CD4-positive, alpha-beta T cell (primary cell): Measurements from ENCODE around the gene DIS3L2. TPM values are rescaled to one million over a fixed set of nuclear protein-coding genes. Genes with fewer than 3 reads are reported as not detected.

Experiments
- ATAC-seq: fragments of 200-7000 bp; cut with Tn5 transposase; one replicate; pipeline ENCODE4 v1.10.0; 2022; ENCODE audit warnings: mild to moderate bottlenecking; ENCODE audit not compliant: poor library complexity
- CTCF ChIA-PET: fragments of 350-600 bp; sonication (Branson Sonifier 250); formaldehyde crosslinking; loops from one replicate; lab custom pipeline; 2021; ENCODE audit warnings: antibody characterized with exemption, inconsistent platforms; lab: Charles Lee
- POLR2A ChIA-PET: fragments of 350-600 bp; sonication (Branson Sonifier 250); formaldehyde crosslinking; loops from one replicate; lab custom pipeline; 2021; ENCODE audit warnings: antibody characterized with exemption, inconsistent platforms; lab: Charles Lee
- DNase-seq, 14 experiments: peaks; one replicate each; pipeline ENCODE4 v3.0.0-alpha.2; 2013 to 2020; ENCODE audit warnings: mixed read lengths in 2 of 14
- H3K27ac ChIP-seq, 2 donors: one replicate each; pipeline versions ENCODE4 v1.5.1 to v1.7.0; 2013; ENCODE audit warnings: low read length in 2 of 2, low read depth in 1 of 2, mild to moderate bottlenecking in 1 of 2
- H3K27me3 ChIP-seq, 2 experiments: 1 replicate in 1 of 2; 2 replicates in 1 of 2; pipeline versions ENCODE4 v1.6.1 to v1.7.0; 2013; ENCODE audit warnings: low read length in 2 of 2, control low read depth in 1 of 2, mild to moderate bottlenecking in 1 of 2, moderate library complexity in 1 of 2; ENCODE audit not compliant: insufficient read depth in 2 of 2, control insufficient read depth in 1 of 2
- H3K36me3 ChIP-seq: one replicate; pipeline ENCODE4 v1.6.1; 2013; ENCODE audit warnings: low read length, control low read depth; ENCODE audit not compliant: insufficient read depth
- H3K4me1 ChIP-seq: one replicate; pipeline ENCODE4 v1.6.1; 2013; ENCODE audit warnings: low read length, control low read depth; ENCODE audit not compliant: insufficient read depth
- H3K4me3 ChIP-seq: one replicate; pipeline ENCODE4 v1.5.1; 2013; ENCODE audit warnings: mild to moderate bottlenecking, low read length, moderate library complexity
- H3K9me3 ChIP-seq, 2 experiments: 1 replicate in 1 of 2; 2 replicates in 1 of 2; pipeline versions ENCODE4 v1.6.1 to v1.7.0; 2013; ENCODE audit warnings: low read length in 2 of 2, mild to moderate bottlenecking in 2 of 2, control low read depth in 1 of 2, moderate library complexity in 1 of 2; ENCODE audit not compliant: control insufficient read depth in 1 of 2, insufficient read depth in 1 of 2
- H3K27ac Mint-ChIP-seq: one replicate; pipeline ENCODE4 v1.8.0; 2020; ENCODE audit warnings: mixed read lengths
- H3K27me3 Mint-ChIP-seq: one replicate; pipeline ENCODE4 v1.8.0; 2021; ENCODE audit warnings: mixed read lengths
- H3K36me3 Mint-ChIP-seq: one replicate; pipeline ENCODE4 v1.8.0; 2021; ENCODE audit warnings: low read depth, mixed read lengths
- H3K4me1 Mint-ChIP-seq: one replicate; pipeline ENCODE4 v1.8.0; 2021; ENCODE audit warnings: low read depth, mixed read lengths
- H3K4me3 Mint-ChIP-seq: one replicate; pipeline ENCODE4 v1.8.0; 2020; ENCODE audit warnings: mild to moderate bottlenecking, mixed read lengths
- H3K9me3 Mint-ChIP-seq: one replicate; pipeline ENCODE4 v1.8.0; 2020; ENCODE audit warnings: mixed read lengths
- intact Hi-C, 2 experiments: fragments of 100-400 bp; cut with DNase I in 1 of 2; cut with micrococcal nuclease in 1 of 2; formaldehyde crosslinking; loops; one replicate each; pipeline versions ENCODE4 v1.15.1 to v1.9.0; 2023 to 2025; cut with DNase I, micrococcal nuclease
- total RNA-seq, 174 experiments: library from RNA in 2 of 174; stranded (reverse) in 2 of 174; gene quantifications; one replicate each; pipeline ENCODE4 v1.2.3 and lab custom pipeline; 2021 to 2026
- TF ChIP-seq, protein P1 (sequence below): fragments of 200-600 bp; IDR thresholded peaks from one replicate; pipeline ENCODE4 v1.8.0; 2022; ENCODE audit warnings: antibody characterized with exemption, mild to moderate bottlenecking

DIS3L2 gene
- total RNA-seq, 2 experiments from 2014 or later, result 59.8 to 62.9 TPM

DNA sequence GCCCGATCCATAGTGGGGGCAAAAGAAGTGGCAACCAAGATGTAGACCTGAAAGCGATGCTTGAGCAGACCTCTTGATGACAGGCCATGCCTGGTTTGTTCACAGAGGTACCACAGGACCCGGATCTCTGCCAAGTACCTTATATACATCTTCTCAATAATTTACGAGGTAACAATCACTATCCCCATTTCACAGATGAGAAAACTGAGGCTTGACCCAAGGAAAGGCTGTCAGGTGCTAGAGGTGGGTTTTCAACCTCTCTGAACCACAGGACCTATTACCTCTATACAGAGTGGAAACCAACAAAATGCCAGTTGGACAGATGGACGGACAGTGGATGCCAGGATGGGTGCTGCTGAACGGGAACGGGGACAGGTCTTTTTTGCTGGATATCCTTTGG lies 13.8 kb upstream of the DIS3L2 start:
- DNase-seq, result no peak
- no peaks in the 10 kb centered on the region for H3K4me1 Mint-ChIP-seq
- Histone ChIP-seq H3K4me1 (no peaks in the 10 kb centered on the region), H3K4me3 (no peak overlapping the region), H3K27me3 (no peaks in the 10 kb centered on the region), H3K36me3 (no peaks in the 10 kb centered on the region), H3K27ac (no peak overlapping the region), H3K9me3 (no peaks in the 10 kb centered on the region)
- H3K36me3 Mint-ChIP-seq, result no peaks in the 10 kb centered on the region
- CTCF ChIA-PET, result no interaction called here
- no peak for ATAC-seq
- H3K27me3 Mint-ChIP-seq, result peaks cover 14% of the 10 kb centered on the region
- no peak overlapping the region for H3K4me3 Mint-ChIP-seq
- H3K27ac Mint-ChIP-seq, result no peak overlapping the region
- TF ChIP-seq, protein P1, sequence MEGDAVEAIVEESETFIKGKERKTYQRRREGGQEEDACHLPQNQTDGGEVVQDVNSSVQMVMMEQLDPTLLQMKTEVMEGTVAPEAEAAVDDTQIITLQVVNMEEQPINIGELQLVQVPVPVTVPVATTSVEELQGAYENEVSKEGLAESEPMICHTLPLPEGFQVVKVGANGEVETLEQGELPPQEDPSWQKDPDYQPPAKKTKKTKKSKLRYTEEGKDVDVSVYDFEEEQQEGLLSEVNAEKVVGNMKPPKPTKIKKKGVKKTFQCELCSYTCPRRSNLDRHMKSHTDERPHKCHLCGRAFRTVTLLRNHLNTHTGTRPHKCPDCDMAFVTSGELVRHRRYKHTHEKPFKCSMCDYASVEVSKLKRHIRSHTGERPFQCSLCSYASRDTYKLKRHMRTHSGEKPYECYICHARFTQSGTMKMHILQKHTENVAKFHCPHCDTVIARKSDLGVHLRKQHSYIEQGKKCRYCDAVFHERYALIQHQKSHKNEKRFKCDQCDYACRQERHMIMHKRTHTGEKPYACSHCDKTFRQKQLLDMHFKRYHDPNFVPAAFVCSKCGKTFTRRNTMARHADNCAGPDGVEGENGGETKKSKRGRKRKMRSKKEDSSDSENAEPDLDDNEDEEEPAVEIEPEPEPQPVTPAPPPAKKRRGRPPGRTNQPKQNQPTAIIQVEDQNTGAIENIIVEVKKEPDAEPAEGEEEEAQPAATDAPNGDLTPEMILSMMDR, result no peak
- POLR2A ChIA-PET, result no interaction called here
- no peaks in the 10 kb centered on the region for H3K9me3 Mint-ChIP-seq
- intact Hi-C loops, result no loop called here

- H3K27me3 Mint-ChIP-seq, result peaks cover 19% of the 10 kb centered on the region
- no peaks in the 10 kb centered on the region for H3K36me3 Mint-ChIP-seq
- TF ChIP-seq, protein P1, result no peak
- no peak for DNase-seq
- H3K4me1 ChIP-seq, result no peaks in the 10 kb centered on the region
- no peaks in the 10 kb centered on the region for H3K36me3 ChIP-seq
- peaks cover 0 to 3% of the 10 kb centered on the region in 2 experiments for H3K27me3 ChIP-seq
- H3K4me1 Mint-ChIP-seq, result no peaks in the 10 kb centered on the region
- no peak for ATAC-seq
- H3K27ac ChIP-seq, result no peak overlapping the region
- no peak overlapping the region for H3K4me3 Mint-ChIP-seq
- H3K9me3 ChIP-seq, result no peaks in the 10 kb centered on the region
- ChIA-PET CTCF (no interaction called here), POLR2A (no interaction called here)
- intact Hi-C loops, result no loop called here
- H3K9me3 Mint-ChIP-seq, result no peaks in the 10 kb centered on the region
- no peak overlapping the region for H3K4me3 ChIP-seq
- no peak overlapping the region for H3K27ac Mint-ChIP-seq
Measured at GRCh38 chr2:231951452-231952035, 10.0 kb upstream of the DIS3L2 start.

DNA sequence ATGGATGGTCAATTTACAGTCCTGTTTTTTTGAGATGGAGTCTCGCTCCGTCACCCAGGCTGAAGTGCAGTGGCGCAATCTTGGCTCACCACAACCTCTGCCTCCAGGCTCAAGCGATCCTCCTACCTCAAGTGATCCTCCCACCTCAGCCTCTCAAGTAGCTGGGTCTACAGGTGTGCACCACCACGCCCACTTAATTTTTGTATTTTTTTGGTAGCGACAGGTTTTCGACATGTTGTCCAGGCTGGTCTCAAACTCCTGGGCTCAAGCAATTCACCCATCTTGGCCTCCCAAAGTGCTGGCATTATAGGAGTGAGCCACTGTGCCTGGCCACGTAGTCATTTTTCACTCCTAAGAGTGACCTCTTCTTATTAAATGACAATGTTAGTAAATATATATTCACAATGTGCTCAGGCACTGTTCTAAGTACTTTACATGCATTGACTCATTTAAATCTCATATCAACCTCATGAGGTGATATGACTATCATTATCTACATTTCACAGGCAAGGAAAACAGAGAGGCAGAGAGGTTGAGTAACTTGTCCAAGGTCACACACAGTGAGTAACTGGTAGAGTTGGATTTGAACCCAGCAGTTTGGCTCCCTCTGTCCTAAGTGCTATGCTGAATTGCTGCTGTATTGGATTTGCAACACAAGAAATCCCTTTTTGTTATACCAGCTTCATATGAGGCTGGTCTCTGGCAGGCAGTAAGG lies 5.6 kb upstream of the DIS3L2 start:
- no peak overlapping the region for H3K27ac ChIP-seq
- peaks cover under 1% of the 10 kb centered on the region for H3K36me3 Mint-ChIP-seq
- H3K36me3 ChIP-seq, result no peaks in the 10 kb centered on the region
- CTCF ChIA-PET, result no interaction called here
- DNase-seq (no peak), ATAC-seq (no peak)
- H3K9me3 ChIP-seq, result no peaks in the 10 kb centered on the region
- H3K27me3 Mint-ChIP-seq, result peaks cover 19% of the 10 kb centered on the region
- H3K4me3 ChIP-seq, result no peak overlapping the region
- TF ChIP-seq, protein P1, result no peak
- H3K4me3 Mint-ChIP-seq, result no peak overlapping the region
- H3K27ac Mint-ChIP-seq, result no peak overlapping the region
- peaks cover 0 to 3% of the 10 kb centered on the region in 2 experiments for H3K27me3 ChIP-seq
- H3K9me3 Mint-ChIP-seq, result no peaks in the 10 kb centered on the region
- intact Hi-C loops, result no loop called here
- peaks cover 5% of the 10 kb centered on the region for H3K4me1 ChIP-seq
- H3K4me1 Mint-ChIP-seq, result peaks cover 3% of the 10 kb centered on the region
- POLR2A ChIA-PET, result interaction anchor here (0.6 kb wide), 2 partner anchors 171 to 571 kb away, joined by 3 to 4 read pairs; no protein-coding TSS in a partner anchor
